CD14-positive monocyte (primary cell): ENCODE measurements around the gene DRC7. TPM values are rescaled to one million over a fixed set of nuclear protein-coding genes. Genes with fewer than 3 reads are reported as not detected.
A peak's percentile ranks its signal among the peaks of the same experiment; 100 is the strongest.

Experiments
- DNase-seq, 3 donors: peaks; one replicate each; pipeline ENCODE4 v3.0.0-alpha.2; 2011 to 2022
- H2AFZ ChIP-seq: 2 replicates; pipeline ENCODE4 v1.6.0; 2012; ENCODE audit warnings: mild to moderate bottlenecking, low read depth, low read length, inconsistent platforms; ENCODE audit not compliant: insufficient read depth, poor library complexity, severe bottlenecking
- H3K27ac ChIP-seq, 2 donors: 1 replicate in 1 of 2; 2 replicates in 1 of 2; pipeline ENCODE4 v1.5.1; 2012 to 2013; ENCODE audit warnings: low read length in 2 of 2, control low read depth in 1 of 2, inconsistent platforms in 1 of 2, low read depth in 1 of 2, mild to moderate bottlenecking in 1 of 2
- H3K27me3 ChIP-seq, 2 donors: one replicate each; pipeline versions ENCODE4 v1.6.0 to v1.6.1; 2011 to 2013; ENCODE audit warnings: low read length in 2 of 2; ENCODE audit not compliant: control insufficient read depth in 2 of 2, insufficient read depth in 2 of 2
- H3K36me3 ChIP-seq, 2 donors: replicated peaks in 1 of 2; 1 replicate in 1 of 2; 2 replicates in 1 of 2; pipeline versions ENCODE4 v1.5.1 to v1.6.1; 2012 to 2013; ENCODE audit warnings: low read length in 2 of 2, control low read depth in 1 of 2, inconsistent platforms in 1 of 2, mild to moderate bottlenecking in 1 of 2; ENCODE audit not compliant: insufficient read depth in 2 of 2, control insufficient read depth in 1 of 2
- H3K4me1 ChIP-seq, 2 donors: 1 replicate in 1 of 2; 2 replicates in 1 of 2; pipeline versions ENCODE4 v1.5.1 to v1.6.1; 2012 to 2013; ENCODE audit warnings: low read length in 2 of 2, control low read depth in 1 of 2, inconsistent platforms in 1 of 2, mild to moderate bottlenecking in 1 of 2, moderate library complexity in 1 of 2; ENCODE audit not compliant: insufficient read depth in 2 of 2, control insufficient read depth in 1 of 2
- H3K4me2 ChIP-seq: replicated peaks from 2 replicates; pipeline ENCODE3; 2012; ENCODE audit warnings: low read length, moderate library complexity, mild to moderate bottlenecking; ENCODE audit not compliant: poor library complexity, severe bottlenecking; ENCODE audit errors: extremely low read depth
- H3K4me3 ChIP-seq, 3 experiments: fragments of 200-600 bp in 1 of 3; sonication (generic) in 1 of 3; replicated peaks in 1 of 3; 1 replicate in 2 of 3; 2 replicates in 1 of 3; pipeline ENCODE4 v1.5.1; 2011 to 2013; ENCODE audit warnings: low read length in 3 of 3, mild to moderate bottlenecking in 3 of 3, control low read depth in 2 of 3, low read depth in 2 of 3, inconsistent platforms in 1 of 3, moderate library complexity in 1 of 3
- H3K79me2 ChIP-seq: 2 replicates; pipeline ENCODE4 v1.6.0; 2012; ENCODE audit warnings: mild to moderate bottlenecking, control low read depth, inconsistent platforms, low read length, moderate library complexity; ENCODE audit not compliant: insufficient read depth
- H3K9ac ChIP-seq: 2 replicates; pipeline ENCODE4 v1.6.0; 2017; ENCODE audit warnings: low read length, mild to moderate bottlenecking; ENCODE audit not compliant: insufficient read depth, poor library complexity, severe bottlenecking
- H3K9me3 ChIP-seq, 2 donors: replicated peaks in 1 of 2; 1 replicate in 1 of 2; 2 replicates in 1 of 2; pipeline versions ENCODE4 v1.5.1 to v1.6.1; 2012 to 2013; ENCODE audit warnings: low read length in 2 of 2, control low read depth in 1 of 2; ENCODE audit not compliant: control insufficient read depth in 1 of 2, insufficient read depth in 1 of 2
- H4K20me1 ChIP-seq: 2 replicates; pipeline ENCODE4 v1.6.0; 2012; ENCODE audit warnings: mild to moderate bottlenecking, low read length, control low read depth, moderate library complexity; ENCODE audit not compliant: insufficient read depth
- H3K27ac Mint-ChIP-seq, 7 donors: one replicate each; pipeline ENCODE4 v1.8.0; 2020; ENCODE audit warnings: mild to moderate bottlenecking in 7 of 7, mixed read lengths in 7 of 7, moderate library complexity in 6 of 7, inconsistent platforms in 2 of 7
- H3K27me3 Mint-ChIP-seq, 3 donors: one replicate each; pipeline ENCODE4 v1.8.0; 2021 to 2022; ENCODE audit warnings: low read depth in 3 of 3, mild to moderate bottlenecking in 3 of 3, mixed read lengths in 3 of 3, moderate library complexity in 3 of 3, inconsistent platforms in 1 of 3
- H3K36me3 Mint-ChIP-seq, 2 donors: one replicate each; pipeline ENCODE4 v1.8.0; 2020; ENCODE audit warnings: mixed read lengths in 2 of 2, inconsistent platforms in 1 of 2, mild to moderate bottlenecking in 1 of 2
- H3K4me1 Mint-ChIP-seq: one replicate; pipeline ENCODE4 v1.8.0; 2020; ENCODE audit warnings: mild to moderate bottlenecking, mixed read lengths
- H3K4me3 Mint-ChIP-seq, 2 donors: one replicate each; pipeline ENCODE4 v1.8.0; 2020; ENCODE audit warnings: mild to moderate bottlenecking in 2 of 2, mixed read lengths in 2 of 2, moderate library complexity in 1 of 2
- H3K9me3 Mint-ChIP-seq, 7 donors: one replicate each; pipeline ENCODE4 v1.8.0; 2020 to 2022; ENCODE audit warnings: mixed read lengths in 7 of 7, mild to moderate bottlenecking in 6 of 7, moderate library complexity in 6 of 7, inconsistent platforms in 2 of 7
- CTCF ChIP-seq: fragments of 200-600 bp; IDR thresholded peaks from one replicate; pipeline ENCODE4 v1.8.0; 2022; ENCODE audit warnings: antibody characterized with exemption, mild to moderate bottlenecking
- WGBS: methylation state at CpG from one replicate; pipeline ENCODE4 v1.1.5; 2013; ENCODE audit warnings: missing lambda C conversion rate; ENCODE audit not compliant: insufficient coverage; 5-methylcytosine and 5-hydroxymethylcytosine counted together
- intact Hi-C, 2 donors: fragments of 100-400 bp; cut with micrococcal nuclease; formaldehyde crosslinking; loops; one replicate each; pipeline versions ENCODE4 v1.15.0 to v1.15.1; 2023
- polyA plus RNA-seq, 3 donors: library from polyadenylated mRNA; depleted of rRNA in 1 of 3; unstranded in 2 of 3; stranded (reverse) in 1 of 3; fragments of 300-500 nt in 2 of 3; fragments of >200 nt in 1 of 3; fragmentation: Illumina TruSeq in 2 of 3; gene quantifications; 1 replicate in 2 of 3; 2 replicates in 1 of 3; pipeline ENCODE4 v1.2.3, GENCODE V29; 2012 to 2021

The DRC7 gene
- polyA plus RNA-seq, 3 donors, result 0.11 to 0.41 TPM; not detected in 1

- WGBS, result 91% methylated on average over 13 of the region's 13 CpGs
- Mint-ChIP-seq H3K4me3 (no peak overlapping the region), H3K36me3 (peaks cover 0 to 2% of the 10 kb centered on the region in 2 donors), H3K4me1 (peaks cover 31% of the 10 kb centered on the region), H3K27me3 (peaks cover 0 to 7% (median 2%) of the 10 kb centered on the region in 3 donors), H3K9me3 (no peaks in the 10 kb centered on the region), H3K27ac (peak overlapping the region in 1 of 7 donors; percentile 18)
- H3K27ac ChIP-seq, result no peak overlapping the region
- H3K79me2 ChIP-seq, result no peaks in the 10 kb centered on the region
- intact Hi-C loops, result loop anchor here in 1 of 2 donors (2.0 kb wide), 1 partner anchor 23 kb away; no protein-coding TSS in a partner anchor
- H3K9ac ChIP-seq, result no peak overlapping the region
- no peak overlapping the region for H3K4me2 ChIP-seq
- H3K27me3 ChIP-seq, result no peaks in the 10 kb centered on the region
- no peaks in the 10 kb centered on the region for H3K36me3 ChIP-seq
- no peak overlapping the region for H2AFZ ChIP-seq
- no peak for TF ChIP-seq CTCF
- H3K9me3 ChIP-seq, result no peaks in the 10 kb centered on the region
- peaks cover 27 to 41% of the 10 kb centered on the region in 2 donors for H3K4me1 ChIP-seq
- no peak overlapping the region for H3K4me3 ChIP-seq
- H4K20me1 ChIP-seq, result no peaks in the 10 kb centered on the region
- DNase-seq, result no peak
Observed at GRCh38 chr16:57681950-57682728, 12.5 kb upstream of the DRC7 start.

GRCh38 chr16:57682809-57683635, 11.6 kb upstream of the DRC7 start:
- Mint-ChIP-seq H3K36me3 (peaks cover 0 to 2% of the 10 kb centered on the region in 2 donors), H3K27ac (peak overlapping the region in 2 of 7 donors; percentile 58 to 60), H3K4me1 (peaks cover 34% of the 10 kb centered on the region), H3K9me3 (no peaks in the 10 kb centered on the region), H3K27me3 (peaks cover 0 to 7% (median 2%) of the 10 kb centered on the region in 3 donors), H3K4me3 (no peak overlapping the region)
- Histone ChIP-seq H4K20me1 (no peaks in the 10 kb centered on the region), H3K36me3 (no peaks in the 10 kb centered on the region), H3K27me3 (no peaks in the 10 kb centered on the region), H3K9me3 (no peaks in the 10 kb centered on the region), H3K27ac (no peak overlapping the region), H3K9ac (no peak overlapping the region), H2AFZ (no peak overlapping the region), H3K4me2 (no peak overlapping the region), H3K4me1 (peaks cover 31 to 42% of the 10 kb centered on the region in 2 donors), H3K4me3 (no peak overlapping the region), H3K79me2 (no peaks in the 10 kb centered on the region)
- TF ChIP-seq CTCF, result no peak
- 90% methylated on average over 6 of the region's 11 CpGs for WGBS
- DNase-seq, result no peak
- intact Hi-C loops, result no loop called here
